GM19452 (cell line): Measurements from ENCODE around the gene OS9.
"Not testable (repeated sequence)": the region's sequence is repeated elsewhere in the genome, so short reads cannot be mapped to it uniquely, and the experiment has no call there.

Experiments used
- ATAC-seq: cut with Tn5 transposase; IDR thresholded peaks from one replicate; pipeline ENCODE4 v1.9.1; 2021; ENCODE audit not compliant: unreplicated experiment

The OS9 gene

DNA sequence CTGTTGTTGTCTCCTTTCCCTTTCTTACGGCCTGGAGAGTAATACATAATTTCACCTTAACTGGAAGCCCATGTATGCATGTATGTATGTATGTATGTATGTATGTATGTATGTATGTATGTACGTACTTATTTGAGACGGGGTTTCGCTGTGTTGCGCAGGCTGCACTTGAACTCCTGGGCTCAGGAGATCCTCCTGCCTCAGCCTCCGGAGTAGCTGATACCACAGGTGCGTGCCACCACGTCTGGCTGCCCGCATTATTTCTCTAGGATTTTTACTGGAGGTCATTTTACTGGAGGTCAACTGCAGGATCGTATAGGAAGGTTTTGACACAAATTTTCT lies 644 bp upstream of the OS9 start:
- ATAC-seq, result no peak

- ATAC-seq, result no peak
These were observed 607 bp downstream of the OS9 start for GRCh38 chr12:57694459-57695019.

DNA sequence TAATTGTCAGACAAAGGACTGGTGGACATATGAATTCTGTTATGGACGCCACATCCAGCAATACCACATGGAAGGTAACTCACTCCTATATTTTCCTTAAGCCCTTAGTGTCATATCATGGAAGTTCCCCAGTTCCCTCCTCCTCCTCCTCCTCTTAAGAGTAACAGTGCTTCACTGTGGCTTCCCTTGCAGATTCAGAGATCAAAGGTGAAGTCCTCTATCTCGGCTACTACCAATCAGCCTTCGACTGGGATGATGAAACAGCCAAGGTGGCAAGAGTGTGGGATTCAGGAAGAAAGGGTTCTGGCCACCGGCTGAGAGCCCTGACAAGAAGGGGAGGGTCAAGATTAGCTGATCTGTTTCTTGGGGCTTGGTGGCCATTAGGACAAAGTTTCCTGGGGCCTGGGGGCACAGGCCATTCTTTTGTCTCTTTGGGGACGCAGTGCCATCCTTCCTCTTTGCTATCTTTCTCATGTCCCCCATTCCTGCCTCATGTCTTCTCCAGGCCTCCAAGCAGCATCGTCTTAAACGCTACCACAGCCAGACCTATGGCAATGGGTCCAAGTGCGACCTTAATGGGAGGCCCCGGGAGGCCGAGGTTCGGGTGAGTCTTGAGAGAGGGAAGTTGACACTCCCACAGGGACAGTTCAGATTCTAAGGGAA lies 2.0 kb downstream of the OS9 start:
- ATAC-seq, result no peak

GRCh38 chr12:57697076-57697475 lies 3.1 kb downstream of the OS9 start:
- no peak for ATAC-seq

DNA sequence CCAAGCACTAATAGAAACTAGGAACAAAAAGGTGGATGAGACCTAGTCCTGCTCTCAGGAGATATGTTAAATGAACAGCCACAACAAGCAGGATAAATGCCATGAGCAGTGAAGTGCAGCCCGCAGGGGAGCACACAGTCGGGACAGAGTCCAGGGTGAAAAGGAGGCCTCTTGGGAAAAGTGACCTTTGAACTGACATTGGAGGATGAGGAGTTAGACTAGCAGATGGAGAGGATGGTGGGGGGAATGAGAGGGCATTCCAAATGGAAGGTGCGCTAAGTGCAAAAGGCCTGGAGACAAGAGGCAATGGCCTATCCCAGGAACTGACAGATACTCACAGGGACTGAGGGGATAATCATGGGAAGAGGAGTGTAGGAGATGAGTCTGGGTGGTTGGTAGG lies 4.5 kb downstream of the OS9 start:
- ATAC-seq, result no peak

- no peak for ATAC-seq
These were observed 6.4 kb downstream of the OS9 start for GRCh38 chr12:57700317-57700716.

DNA sequence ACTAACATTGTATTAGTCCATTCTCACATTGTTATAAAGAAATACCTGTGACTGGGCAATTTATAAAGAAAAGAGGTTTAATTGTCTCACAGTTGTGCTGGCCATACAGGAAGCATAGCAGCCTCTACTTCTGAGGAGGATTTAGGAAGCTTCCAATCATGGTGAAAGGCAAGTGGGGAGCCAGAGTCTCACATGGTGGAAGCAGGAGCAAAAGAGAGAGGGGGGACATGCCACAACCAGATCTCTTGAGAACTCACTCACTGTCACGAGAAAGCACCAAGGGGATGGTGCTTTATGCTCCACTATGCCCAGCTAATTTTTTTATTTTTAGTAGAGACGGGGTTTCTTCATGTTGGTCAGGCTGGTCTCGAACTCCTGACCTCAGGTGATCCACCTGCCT lies 13.3 kb downstream of the OS9 start:
- no peak for ATAC-seq

DNA sequence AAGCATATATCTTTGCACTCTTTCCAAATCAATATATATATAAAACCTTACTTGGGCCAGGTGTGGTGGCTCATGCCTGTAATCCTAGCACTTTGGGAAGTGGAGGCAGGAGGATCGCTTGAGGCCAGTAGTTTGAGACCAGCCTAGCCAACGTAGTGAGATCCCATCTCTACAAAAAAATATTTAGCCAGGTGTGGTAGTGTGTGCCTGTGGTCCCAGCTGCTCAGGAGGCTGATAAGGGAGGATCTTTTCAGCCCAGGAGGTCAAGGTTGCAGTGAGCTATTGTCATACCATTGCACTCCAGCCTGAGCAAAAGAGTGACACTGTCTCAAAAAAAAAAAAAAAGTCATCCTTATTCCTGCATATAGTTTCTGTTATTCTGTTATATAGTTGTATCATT lies 14.4 kb downstream of the OS9 start:
- ATAC-seq, result no peak

- ATAC-seq, result no peak
These were observed 18.8 kb downstream of the OS9 start for GRCh38 chr12:57712701-57713100.

DNA sequence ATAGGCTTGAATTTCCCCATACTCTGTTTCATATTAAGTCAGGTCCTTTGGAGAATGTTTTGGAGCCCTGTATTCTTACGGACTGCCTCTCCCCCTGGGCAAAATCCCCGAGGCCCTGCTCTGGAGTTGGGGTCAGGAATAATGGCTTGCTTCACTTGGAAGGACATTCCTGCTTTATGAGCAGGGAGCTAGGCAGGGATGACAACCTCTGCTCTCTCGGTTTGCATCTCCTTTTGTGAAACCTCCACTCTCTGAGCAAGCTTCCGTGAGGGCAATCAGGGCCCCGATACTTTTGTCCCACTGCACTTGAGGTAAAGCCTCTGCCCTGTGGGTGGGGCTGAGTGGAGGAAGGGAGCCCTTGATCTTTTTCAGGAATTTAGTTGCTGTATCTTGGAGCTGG lies 19.3 kb downstream of the OS9 start:
- ATAC-seq, result no peak

GRCh38 chr12:57715036-57715748 lies 21.3 kb downstream of the OS9 start:
- not testable (repeated sequence) for ATAC-seq

- ATAC-seq, result no peak
These were observed 21.9 kb downstream of the OS9 start for GRCh38 chr12:57715786-57716185.

- ATAC-seq, result no peak
These were observed 22.4 kb downstream of the OS9 start for GRCh38 chr12:57716305-57716704.

DNA sequence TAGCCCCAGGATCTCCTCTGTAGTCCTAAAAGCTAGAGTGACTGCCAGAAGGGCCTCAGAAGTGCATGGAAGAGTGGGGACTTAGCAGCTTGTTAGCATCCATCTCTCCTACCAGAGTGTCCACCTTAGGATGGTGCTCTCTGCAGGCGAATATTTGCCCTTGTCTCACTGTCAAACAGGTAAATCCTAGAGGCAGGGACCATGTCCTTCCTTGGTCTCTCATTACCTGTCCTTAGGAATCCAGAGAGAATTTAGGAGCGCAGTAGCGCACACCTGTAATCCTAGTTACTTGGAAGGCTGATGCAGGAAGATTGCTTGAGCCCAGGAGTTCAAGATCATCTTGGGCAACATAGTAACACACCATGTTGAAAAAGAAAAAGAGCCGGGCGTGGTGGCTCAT lies 23.2 kb downstream of the OS9 start:
- ATAC-seq, result no peak

DNA sequence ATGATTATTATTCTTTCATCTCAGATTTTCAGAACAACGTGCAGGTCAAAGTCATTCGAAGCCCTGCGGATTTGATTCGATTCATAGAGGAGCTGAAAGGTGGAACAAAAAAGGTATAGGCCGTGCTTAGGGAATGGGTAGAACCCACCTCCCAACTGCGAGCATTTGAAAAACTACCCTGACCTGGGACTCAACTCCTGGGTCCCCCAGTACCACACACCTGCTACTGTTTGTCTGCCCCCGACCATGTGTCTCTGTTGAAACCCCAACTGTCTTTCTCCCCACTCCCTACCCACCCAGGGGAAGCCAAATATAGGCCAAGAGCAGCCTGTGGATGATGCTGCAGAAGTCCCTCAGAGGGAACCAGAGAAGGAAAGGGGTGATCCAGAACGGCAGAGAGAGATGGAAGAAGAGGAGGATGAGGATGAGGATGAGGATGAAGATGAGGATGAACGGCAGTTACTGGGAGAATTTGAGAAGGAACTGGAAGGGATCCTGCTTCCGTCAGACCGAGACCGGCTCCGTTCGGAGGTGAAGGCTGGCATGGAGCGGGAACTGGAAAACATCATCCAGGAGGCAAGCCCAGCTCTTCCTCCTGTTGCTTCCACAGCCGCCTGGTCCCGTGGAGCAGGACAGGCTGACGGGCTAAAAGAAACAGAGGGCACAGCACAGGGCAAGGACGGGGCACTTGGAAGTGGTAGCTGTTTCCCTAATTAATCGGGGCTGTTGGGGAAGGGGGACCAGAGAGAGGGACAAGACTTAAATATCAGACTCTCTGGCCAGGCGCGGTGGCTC lies 24.1 kb downstream of the OS9 start:
- no peak for ATAC-seq

DNA sequence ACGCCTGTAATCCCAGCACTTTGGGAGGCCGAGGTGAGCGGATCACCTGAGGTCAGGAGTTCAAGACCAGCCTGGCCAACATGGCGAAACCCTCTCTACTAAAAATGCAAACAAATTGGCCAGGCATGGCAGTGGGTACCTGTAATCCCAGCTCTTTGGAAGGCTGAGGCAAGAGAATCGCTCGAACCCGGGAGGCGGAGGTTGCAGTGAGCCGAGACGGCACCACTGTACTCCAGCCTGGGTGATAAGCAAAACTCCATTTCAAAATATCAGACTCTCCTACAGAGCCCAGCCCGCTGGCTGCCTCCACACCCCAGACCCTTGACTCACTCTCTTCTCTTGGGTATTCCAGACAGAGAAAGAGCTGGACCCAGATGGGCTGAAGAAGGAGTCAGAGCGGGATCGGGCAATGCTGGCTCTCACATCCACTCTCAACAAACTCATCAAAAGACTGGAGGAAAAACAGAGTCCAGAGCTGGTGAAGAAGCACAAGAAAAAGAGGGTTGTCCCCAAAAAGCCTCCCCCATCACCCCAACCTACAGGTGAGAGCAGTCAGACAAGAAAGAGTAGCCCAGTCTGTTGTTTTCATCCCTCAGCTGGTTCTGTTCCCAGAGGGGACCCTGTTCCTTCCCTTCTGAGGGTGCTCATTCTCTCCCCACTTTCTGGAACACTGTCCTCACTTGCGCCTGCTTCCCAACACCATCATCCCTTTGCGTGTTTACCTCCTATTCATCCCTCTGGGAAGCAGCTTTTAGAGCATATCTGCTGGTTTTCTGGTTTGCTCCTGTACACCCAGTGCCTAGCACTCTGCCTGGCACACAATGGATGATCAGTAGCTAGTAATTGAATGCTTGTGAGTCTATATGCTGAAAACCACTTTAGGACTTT lies 25.0 kb downstream of the OS9 start:
- no peak for ATAC-seq

GRCh38 chr12:57719777-57720605 lies 26.1 kb downstream of the OS9 start:
- ATAC-seq, result no peak

GRCh38 chr12:57720606-57721595 lies 27.0 kb downstream of the OS9 start:
- ATAC-seq, result no peak
